NB4 (cell line): ENCODE measurements around the gene CUEDC1.

Experiments
- DNase-seq: peaks from one replicate; pipeline ENCODE4 v3.0.0; 2010; ENCODE audit warnings: low read depth
- H3K4me3 ChIP-seq: one replicate; pipeline ENCODE4 v1.5.1; 2011; ENCODE audit warnings: mild to moderate bottlenecking, low read depth, low read length, moderate library complexity
- CTCF ChIP-seq: IDR thresholded peaks from one replicate; pipeline ENCODE4 v1.5.1; 2012; ENCODE audit warnings: low read depth, low read length
- MAX ChIP-seq: IDR thresholded peaks from 2 replicates; pipeline ENCODE4 v1.6.1; 2011; ENCODE audit warnings: low read depth, low read length
- MYC ChIP-seq: IDR thresholded peaks from 2 replicates; pipeline ENCODE4 v1.6.1; 2011; ENCODE audit warnings: low read depth, low read length
- POLR2A ChIP-seq: IDR thresholded peaks from 2 replicates; pipeline ENCODE4 v1.6.1; 2011; ENCODE audit warnings: mild to moderate bottlenecking; ENCODE audit not compliant: insufficient read length; ENCODE audit errors: extremely low read depth

The CUEDC1 gene

GRCh38 chr17:57842280-57842679, 112.9 kb downstream of the CUEDC1 start:
- H3K4me3 ChIP-seq, result no peak overlapping the region
- no peak for TF ChIP-seq MYC
- TF ChIP-seq MAX, result no peak
- TF ChIP-seq POLR2A, result no peak
- TF ChIP-seq CTCF, result no peak
- no peak for DNase-seq

- no peak for TF ChIP-seq POLR2A
- no peak for TF ChIP-seq MYC
- no peak overlapping the region for H3K4me3 ChIP-seq
- no peak for DNase-seq
These were observed 115.7 kb downstream of the CUEDC1 start for GRCh38 chr17:57839571-57839923.

- H3K4me3 ChIP-seq, result no peak overlapping the region
- no peak for DNase-seq
- TF ChIP-seq CTCF (no peak), POLR2A (no peak), MAX (no peak), MYC (no peak)
These were observed 116.2 kb downstream of the CUEDC1 start for GRCh38 chr17:57838857-57839570.

- DNase-seq, result no peak
- TF ChIP-seq CTCF, result no peak
- H3K4me3 ChIP-seq, result no peak overlapping the region
These were observed 116.8 kb downstream of the CUEDC1 start for GRCh38 chr17:57838453-57838852.

GRCh38 chr17:57835333-57835900, 119.8 kb downstream of the CUEDC1 start:
- no peak overlapping the region for H3K4me3 ChIP-seq
- DNase-seq, result no peak
- TF ChIP-seq MYC (no peak), POLR2A (no peak), MAX (no peak), CTCF (no peak)

- no peak for DNase-seq
- TF ChIP-seq MAX, result no peak
- TF ChIP-seq POLR2A, result no peak
- no peak for TF ChIP-seq CTCF
- no peak for TF ChIP-seq MYC
- H3K4me3 ChIP-seq, result no peak overlapping the region
These were observed 121.0 kb downstream of the CUEDC1 start for GRCh38 chr17:57834146-57834741.
